Ectodermal cell (in vitro differentiated cells): ENCODE results near the gene MOSPD3. TPM values are rescaled to one million over a fixed set of nuclear protein-coding genes. Genes with fewer than 3 reads are reported as not detected.
A peak's percentile ranks its signal among the peaks of the same experiment; 100 is the strongest.
"Not testable (repeated sequence)": the region's sequence is repeated elsewhere in the genome, so short reads cannot be mapped to it uniquely, and the experiment has no call there.

Source experiments
- H3K27ac ChIP-seq: 2 replicates; pipeline ENCODE4 v1.7.0; 2013; ENCODE audit warnings: mild to moderate bottlenecking, low read depth, low read length; ENCODE audit not compliant: insufficient read depth, poor library complexity, severe bottlenecking
- H3K27me3 ChIP-seq: 2 replicates; pipeline ENCODE4 v1.7.0; 2013; ENCODE audit warnings: mild to moderate bottlenecking, low read length; ENCODE audit not compliant: insufficient read depth, control insufficient read depth, poor library complexity, severe bottlenecking
- H3K36me3 ChIP-seq: one replicate; pipeline ENCODE4 v1.7.0; 2013; ENCODE audit warnings: low read length; ENCODE audit not compliant: control insufficient read depth, insufficient read depth
- H3K4me1 ChIP-seq: one replicate; pipeline ENCODE4 v1.7.0; 2013; ENCODE audit warnings: low read length; ENCODE audit not compliant: control insufficient read depth, insufficient read depth
- H3K4me3 ChIP-seq: 2 replicates; pipeline ENCODE4 v1.7.0; 2013; ENCODE audit warnings: low read depth, low read length, control low read depth; ENCODE audit not compliant: insufficient read depth
- H3K9me3 ChIP-seq: 2 replicates; pipeline ENCODE4 v1.7.0; 2013; ENCODE audit warnings: mild to moderate bottlenecking, low read length, moderate library complexity; ENCODE audit not compliant: control insufficient read depth
- WGBS, 2 experiments: methylation state at CpG; one replicate each; pipeline ENCODE4 v1.1.7; 2013; ENCODE audit warnings: missing lambda C conversion rate in 2 of 2; 5-methylcytosine and 5-hydroxymethylcytosine counted together
- polyA plus RNA-seq, 4 experiments: library from polyadenylated mRNA; stranded (reverse); fragments of 50-300 nt; gene quantifications; one replicate each; pipeline ENCODE4 v1.2.3, GENCODE V29; 2013

The MOSPD3 gene
- 27.2 TPM for polyA plus RNA-seq (2013, experiment 1 of 4)
- polyA plus RNA-seq (2013, experiment 2 of 4): 24.4 TPM
- polyA plus RNA-seq (2013, experiment 3 of 4): 28.9 TPM
- polyA plus RNA-seq (2013, experiment 4 of 4): 29.5 TPM

GRCh38 chr7:100611983-100612729, at the start of gene MOSPD3:
TSS of gene MOSPD3 (plus strand) at chr7:100612540. CDS start at chr7:100612792, 252 bp downstream.
- H3K4me3 ChIP-seq: peak within 1 kb of the TSS; percentile 76
- H3K36me3 ChIP-seq: no peaks in the 10 kb centered on the region
- H3K27me3 ChIP-seq: no peaks in the 10 kb centered on the region
- no peaks in the 10 kb centered on the region for H3K9me3 ChIP-seq
- no peaks in the 10 kb centered on the region for H3K4me1 ChIP-seq
- 0 to 1% methylated on average over 61 of the region's 61 CpGs for WGBS, 2 experiments
- peak within 1 kb of the TSS; percentile 97 for H3K27ac ChIP-seq

GRCh38 chr7:100563100-100563564, 49.2 kb upstream of the MOSPD3 start:
- Histone ChIP-seq H3K27me3 (no peaks in the 10 kb centered on the region), H3K4me3 (no peak overlapping the region), H3K27ac (no peak overlapping the region), H3K36me3 (no peaks in the 10 kb centered on the region), H3K9me3 (no peaks in the 10 kb centered on the region), H3K4me1 (no peaks in the 10 kb centered on the region)
- 93 to 95% methylated on average over 8 of the region's 8 CpGs for WGBS, 2 experiments

- Histone ChIP-seq H3K27me3 (no peaks in the 10 kb centered on the region), H3K9me3 (no peaks in the 10 kb centered on the region), H3K36me3 (no peaks in the 10 kb centered on the region), H3K27ac (no peak overlapping the region), H3K4me1 (peaks cover 2% of the 10 kb centered on the region), H3K4me3 (no peak overlapping the region)
- WGBS, 2 experiments: 44 to 48% methylated on average over 12 of the region's 12 CpGs
Observed at GRCh38 chr7:100563809-100564400, 48.4 kb upstream of the MOSPD3 start.

GRCh38 chr7:100564405-100564804, 47.9 kb upstream of the MOSPD3 start:
- 85 to 93% methylated on average over 6 of the region's 6 CpGs for WGBS, 2 experiments
- H3K27me3 ChIP-seq, H3K27ac ChIP-seq, H3K4me1 ChIP-seq, H3K36me3 ChIP-seq, H3K4me3 ChIP-seq, H3K9me3 ChIP-seq: not testable (repeated sequence)

- H3K27me3 ChIP-seq: peaks cover 5% of the 10 kb centered on the region
- no peak overlapping the region for H3K27ac ChIP-seq
- H3K36me3 ChIP-seq: no peaks in the 10 kb centered on the region
- 92 to 93% methylated on average over 8 to 9 of the region's 11 CpGs for WGBS, 2 experiments
- peaks cover 15% of the 10 kb centered on the region for H3K4me1 ChIP-seq
- no peaks in the 10 kb centered on the region for H3K9me3 ChIP-seq
- no peak overlapping the region for H3K4me3 ChIP-seq
Observed at GRCh38 chr7:100565133-100565571, 47.2 kb upstream of the MOSPD3 start.

GRCh38 chr7:100566018-100566531, 46.3 kb upstream of the MOSPD3 start:
- Histone ChIP-seq H3K36me3 (no peaks in the 10 kb centered on the region), H3K27ac (no peak overlapping the region), H3K9me3 (no peaks in the 10 kb centered on the region), H3K4me3 (no peak overlapping the region), H3K4me1 (peaks cover 23% of the 10 kb centered on the region), H3K27me3 (peaks cover 13% of the 10 kb centered on the region)
- WGBS, 2 experiments: 93 to 95% methylated on average over 6 of the region's 6 CpGs

- 82 to 84% methylated on average over 12 of the region's 12 CpGs for WGBS, 2 experiments
- Histone ChIP-seq H3K27me3 (peaks cover 18% of the 10 kb centered on the region), H3K36me3 (no peaks in the 10 kb centered on the region), H3K9me3 (no peaks in the 10 kb centered on the region), H3K4me1 (peaks cover 34% of the 10 kb centered on the region), H3K4me3 (no peak overlapping the region), H3K27ac (no peak overlapping the region)
Observed at GRCh38 chr7:100567031-100567730, 45.2 kb upstream of the MOSPD3 start.

GRCh38 chr7:100567751-100568175, 44.6 kb upstream of the MOSPD3 start:
- peaks cover 37% of the 10 kb centered on the region for H3K4me1 ChIP-seq
- no peaks in the 10 kb centered on the region for H3K36me3 ChIP-seq
- no peak overlapping the region for H3K27ac ChIP-seq
- H3K27me3 ChIP-seq: peaks cover 18% of the 10 kb centered on the region
- H3K9me3 ChIP-seq: no peaks in the 10 kb centered on the region
- no peak overlapping the region for H3K4me3 ChIP-seq
- WGBS, 2 experiments: 83 to 86% methylated on average over 3 of the region's 3 CpGs

GRCh38 chr7:100568176-100568895, 44.0 kb upstream of the MOSPD3 start:
- WGBS, 2 experiments: 86 to 87% methylated on average over 11 of the region's 11 CpGs
- H3K9me3 ChIP-seq: no peaks in the 10 kb centered on the region
- H3K4me3 ChIP-seq: no peak overlapping the region
- no peak overlapping the region for H3K27ac ChIP-seq
- H3K4me1 ChIP-seq: peaks cover 37% of the 10 kb centered on the region
- peaks cover 18% of the 10 kb centered on the region for H3K27me3 ChIP-seq
- H3K36me3 ChIP-seq: no peaks in the 10 kb centered on the region
